Activated CD4-positive, alpha-beta T cell treated with anti-CD3 and anti-CD28 coated beads, Interleukin-2, amount 10 ng/mL, durations not matched to agents 7 days and 5 days (primary cell): Measurements from ENCODE around the gene PSMD2. TPM values are rescaled to one million over a fixed set of nuclear protein-coding genes. Genes with fewer than 3 reads are reported as not detected.

Experiments
- CTCF ChIA-PET: fragments of 350-600 bp; sonication (Branson Sonifier 250); formaldehyde crosslinking; loops from one replicate; lab custom pipeline; 2021; ENCODE audit warnings: antibody characterized with exemption; lab: Charles Lee
- POLR2A ChIA-PET: fragments of 350-600 bp; sonication (Branson Sonifier 250); formaldehyde crosslinking; loops from one replicate; lab custom pipeline; 2021; ENCODE audit warnings: antibody characterized with exemption; lab: Charles Lee
- DNase-seq: peaks from one replicate; pipeline ENCODE4 v3.0.0-alpha.2; 2020
- H3K27ac Mint-ChIP-seq: one replicate; pipeline ENCODE4 v1.8.0; 2021; ENCODE audit warnings: mild to moderate bottlenecking, moderate library complexity, mixed read lengths
- H3K27me3 Mint-ChIP-seq: one replicate; pipeline ENCODE4 v1.8.0; 2021; ENCODE audit warnings: mixed read lengths
- H3K36me3 Mint-ChIP-seq: one replicate; pipeline ENCODE4 v1.8.0; 2021; ENCODE audit warnings: low read depth, mixed read lengths
- H3K4me1 Mint-ChIP-seq: one replicate; pipeline ENCODE4 v1.8.0; 2021; ENCODE audit warnings: mixed read lengths
- H3K4me3 Mint-ChIP-seq: one replicate; pipeline ENCODE4 v1.8.0; 2021; ENCODE audit warnings: mild to moderate bottlenecking, moderate library complexity, mixed read lengths
- H3K9me3 Mint-ChIP-seq: one replicate; pipeline ENCODE4 v1.8.0; 2021; ENCODE audit warnings: mixed read lengths
- total RNA-seq, 2 experiments: library from RNA; stranded (reverse); gene quantifications; one replicate each; pipeline ENCODE4 v1.2.3, GENCODE V29; 2021

PSMD2 gene
- 100 to 1,000 TPM; 188 to 193 TPM for total RNA-seq

GRCh38 chr3:184298759-184299487, at the start of gene PSMD2:
PSMD2 (plus strand) TSS chr3:184299241; CDS start chr3:184299267, 26 bp downstream.
- peak; percentile 99 for DNase-seq
- ChIA-PET POLR2A (no interaction called here), CTCF (interaction anchor here (0.9 kb wide), 1 partner anchor 15 kb away, joined by 8 read pairs; no protein-coding TSS in a partner anchor)
- no peaks in the 10 kb centered on the region for H3K9me3 Mint-ChIP-seq
- peak within 1 kb of the TSS; percentile 88 for H3K27ac Mint-ChIP-seq
- H3K4me3 Mint-ChIP-seq = peak within 1 kb of the TSS; percentile 95
- H3K36me3 Mint-ChIP-seq = peaks cover 37% of the 10 kb centered on the region
- no peaks in the 10 kb centered on the region for H3K27me3 Mint-ChIP-seq
- H3K4me1 Mint-ChIP-seq = peaks cover 28% of the 10 kb centered on the region

GRCh38 chr3:184249412-184250166, 49.5 kb upstream of the PSMD2 start, which contains the start of gene EEF1AKMT4:
EEF1AKMT4 (plus strand) TSS chr3:184249672; CDS start chr3:184249695, 23 bp downstream.
- H3K27me3 Mint-ChIP-seq = no peaks in the 10 kb centered on the region
- peak; percentile 96 for DNase-seq
- no peaks in the 10 kb centered on the region for H3K9me3 Mint-ChIP-seq
- peaks cover 13% of the 10 kb centered on the region for H3K4me1 Mint-ChIP-seq
- H3K36me3 Mint-ChIP-seq = peaks cover 8% of the 10 kb centered on the region
- ChIA-PET POLR2A (no interaction called here), CTCF (interaction anchor here (0.6 to 1.3 kb wide), 16 partner anchors 9 to 978 kb away, joined by 3 to 10 read pairs (median 4); no protein-coding TSS in a partner anchor)
- peak within 1 kb of the TSS; percentile 97 for H3K27ac Mint-ChIP-seq
- peak within 1 kb of the TSS; percentile 91 for H3K4me3 Mint-ChIP-seq

- peak; percentile 92 for DNase-seq
- Mint-ChIP-seq H3K4me1 (peaks cover 13% of the 10 kb centered on the region), H3K4me3 (peak overlapping the region; percentile 91), H3K27ac (peak overlapping the region; percentile 97), H3K9me3 (no peaks in the 10 kb centered on the region), H3K27me3 (no peaks in the 10 kb centered on the region), H3K36me3 (peaks cover 3% of the 10 kb centered on the region)
- ChIA-PET POLR2A (no interaction called here), CTCF (interaction anchor here (0.6 to 1.3 kb wide), 15 partner anchors 8 to 977 kb away, joined by 3 to 10 read pairs (median 4); no protein-coding TSS in a partner anchor)
Measured at GRCh38 chr3:184250167-184250828, 48.7 kb upstream of the PSMD2 start.

GRCh38 chr3:184255291-184256039, 43.6 kb upstream of the PSMD2 start:
- no peak overlapping the region for H3K4me3 Mint-ChIP-seq
- H3K27ac Mint-ChIP-seq = no peak overlapping the region
- CTCF ChIA-PET = interaction anchor here (1.0 to 2.6 kb wide), 3 partner anchors 9 to 28 kb away, joined by 4 to 13 read pairs (median 6); no protein-coding TSS in a partner anchor
- peaks cover 7% of the 10 kb centered on the region for H3K4me1 Mint-ChIP-seq
- H3K27me3 Mint-ChIP-seq = peaks cover 15% of the 10 kb centered on the region
- no peaks in the 10 kb centered on the region for H3K9me3 Mint-ChIP-seq
- POLR2A ChIA-PET = no interaction called here
- H3K36me3 Mint-ChIP-seq = peaks cover 4% of the 10 kb centered on the region
- DNase-seq = no peak

- Mint-ChIP-seq H3K27me3 (peaks cover 27% of the 10 kb centered on the region), H3K4me3 (no peak overlapping the region), H3K27ac (no peak overlapping the region), H3K36me3 (peaks cover 6% of the 10 kb centered on the region), H3K4me1 (peaks cover 16% of the 10 kb centered on the region), H3K9me3 (no peaks in the 10 kb centered on the region)
- CTCF ChIA-PET = interaction anchor here (0.7 to 2.6 kb wide), 6 partner anchors 7 to 366 kb away, joined by 3 to 13 read pairs (median 4); partner anchors contain the start of gene EEF1AKMT4
- POLR2A ChIA-PET = no interaction called here
- DNase-seq = no peak
Measured at GRCh38 chr3:184257083-184257915, 41.7 kb upstream of the PSMD2 start.

GRCh38 chr3:184258926-184259325, 40.1 kb upstream of the PSMD2 start:
- ChIA-PET CTCF (interaction anchor here (1.0 to 1.7 kb wide), 2 partner anchors 9 to 222 kb away, joined by 3 to 6 read pairs; partner anchors contain the start of gene EEF1AKMT4), POLR2A (no interaction called here)
- no peak for DNase-seq

GRCh38 chr3:184259396-184259877, 39.6 kb upstream of the PSMD2 start:
- H3K4me3 Mint-ChIP-seq = peak overlapping the region; percentile 55
- H3K9me3 Mint-ChIP-seq = no peaks in the 10 kb centered on the region
- H3K36me3 Mint-ChIP-seq = peaks cover 6% of the 10 kb centered on the region
- peaks cover 20% of the 10 kb centered on the region for H3K4me1 Mint-ChIP-seq
- H3K27ac Mint-ChIP-seq = no peak overlapping the region
- no peak for DNase-seq
- POLR2A ChIA-PET = no interaction called here
- CTCF ChIA-PET = interaction anchor here (1.4 kb wide), 1 partner anchor 364 kb away, joined by 4 read pairs; no protein-coding TSS in a partner anchor
- peaks cover 36% of the 10 kb centered on the region for H3K27me3 Mint-ChIP-seq

More at GRCh38 chr3:184258926-184259325, 40.1 kb upstream of the PSMD2 start:
- Mint-ChIP-seq H3K36me3 (peaks cover 6% of the 10 kb centered on the region), H3K27ac (no peak overlapping the region), H3K4me1 (peaks cover 20% of the 10 kb centered on the region), H3K9me3 (no peaks in the 10 kb centered on the region), H3K27me3 (peaks cover 34% of the 10 kb centered on the region), H3K4me3 (no peak overlapping the region)

GRCh38 chr3:184259878-184260723, 38.9 kb upstream of the PSMD2 start:
- Mint-ChIP-seq H3K9me3 (no peaks in the 10 kb centered on the region), H3K4me3 (peak overlapping the region; percentile 69), H3K4me1 (peaks cover 20% of the 10 kb centered on the region), H3K36me3 (peaks cover 6% of the 10 kb centered on the region), H3K27ac (peak overlapping the region; percentile 54), H3K27me3 (peaks cover 42% of the 10 kb centered on the region)
- POLR2A ChIA-PET = no interaction called here
- DNase-seq = peak; percentile 41
- CTCF ChIA-PET = interaction anchor here (0.6 to 1.4 kb wide), 4 partner anchors 10 to 364 kb away, joined by 3 to 4 read pairs (median 4); partner anchors contain the start of gene EEF1AKMT4

- no peak for DNase-seq
- Mint-ChIP-seq H3K9me3 (no peaks in the 10 kb centered on the region), H3K4me1 (peaks cover 20% of the 10 kb centered on the region), H3K36me3 (peaks cover 6% of the 10 kb centered on the region), H3K27me3 (peaks cover 44% of the 10 kb centered on the region), H3K4me3 (peak overlapping the region; percentile 78), H3K27ac (peak overlapping the region; percentile 54)
- CTCF ChIA-PET = interaction anchor here (0.6 to 1.4 kb wide), 4 partner anchors 11 to 365 kb away, joined by 3 to 4 read pairs (median 4); partner anchors contain the start of gene EEF1AKMT4
- POLR2A ChIA-PET = no interaction called here
Measured at GRCh38 chr3:184260724-184261269, 38.2 kb upstream of the PSMD2 start.

GRCh38 chr3:184261270-184261853, 37.7 kb upstream of the PSMD2 start, which contains the start of gene CAMK2N2:
CAMK2N2 (minus strand) TSS chr3:184261553; CDS start chr3:184261285, 268 bp downstream.
- H3K27ac Mint-ChIP-seq = peak within 1 kb of the TSS; percentile 54
- peak within 1 kb of the TSS; percentile 78 for H3K4me3 Mint-ChIP-seq
- H3K36me3 Mint-ChIP-seq = peaks cover 6% of the 10 kb centered on the region
- POLR2A ChIA-PET = no interaction called here
- CTCF ChIA-PET = interaction anchor here (1.1 to 1.2 kb wide), 2 partner anchors 10 to 12 kb away, joined by 4 read pairs; partner anchors contain the start of gene EEF1AKMT4
- DNase-seq = peak; percentile 51
- peaks cover 44% of the 10 kb centered on the region for H3K27me3 Mint-ChIP-seq
- peaks cover 20% of the 10 kb centered on the region for H3K4me1 Mint-ChIP-seq
- no peaks in the 10 kb centered on the region for H3K9me3 Mint-ChIP-seq
